Stimulated activated CD4-positive, alpha-beta T cell treated with anti-CD3 and anti-CD28 coated beads, Interleukin-2, amount 100 ng/mL, for 4 hours (primary cell): ENCODE results near the gene MRPS34.
"Not testable (repeated sequence)": the region's sequence is repeated elsewhere in the genome, so short reads cannot be mapped to it uniquely, and the experiment has no call there.

ENCODE experiments used
- DNase-seq: peaks from one replicate; pipeline ENCODE4 v3.0.0-alpha.2; 2020; ENCODE audit warnings: low read depth

Gene MRPS34

GRCh38 chr16:1749152-1750117, 23.5 kb downstream of the MRPS34 start:
- DNase-seq = no peak

- DNase-seq = no peak
Observed at GRCh38 chr16:1747934-1748333, 25.0 kb downstream of the MRPS34 start.

- DNase-seq = no peak
Observed at GRCh38 chr16:1746693-1747195, 26.2 kb downstream of the MRPS34 start.

GRCh38 chr16:1745900-1746692, 26.8 kb downstream of the MRPS34 start:
- no peak for DNase-seq

GRCh38 chr16:1745181-1745899, 27.6 kb downstream of the MRPS34 start:
- DNase-seq = no peak

GRCh38 chr16:1744338-1744840, 28.5 kb downstream of the MRPS34 start:
- no peak for DNase-seq

- DNase-seq = no peak
Observed at GRCh38 chr16:1743376-1744337, 29.3 kb downstream of the MRPS34 start.

- no peak for DNase-seq
Observed at GRCh38 chr16:1741553-1742165, 31.3 kb downstream of the MRPS34 start.

GRCh38 chr16:1740781-1741490, 32.0 kb downstream of the MRPS34 start:
- DNase-seq = no peak

- DNase-seq = no peak
Observed at GRCh38 chr16:1740234-1740633, 32.7 kb downstream of the MRPS34 start.

GRCh38 chr16:1734816-1735215, 38.1 kb downstream of the MRPS34 start:
- no peak for DNase-seq

GRCh38 chr16:1734123-1734522, 38.8 kb downstream of the MRPS34 start:
- no peak for DNase-seq

- DNase-seq = not testable (repeated sequence)
Observed at GRCh38 chr16:1732551-1732987, 40.4 kb downstream of the MRPS34 start.

- DNase-seq = no peak
Observed at GRCh38 chr16:1732071-1732470, 40.9 kb downstream of the MRPS34 start.

- no peak for DNase-seq
Observed at GRCh38 chr16:1731603-1732002, 41.3 kb downstream of the MRPS34 start.

GRCh38 chr16:1731073-1731472, 41.9 kb downstream of the MRPS34 start:
- DNase-seq = no peak

- no peak for DNase-seq
Observed at GRCh38 chr16:1729445-1729844, 43.5 kb downstream of the MRPS34 start.

- no peak for DNase-seq
Observed at GRCh38 chr16:1729026-1729425, 43.9 kb downstream of the MRPS34 start.
